ENCODE data around the gene THOP1. TPM values are rescaled to one million over a fixed set of nuclear protein-coding genes. Genes with fewer than 3 reads are reported as not detected.

Gene THOP1
- total RNA-seq, 4 donors from 2014 or later = 5.9 to 51.8 (median 25.2) TPM

DNA sequence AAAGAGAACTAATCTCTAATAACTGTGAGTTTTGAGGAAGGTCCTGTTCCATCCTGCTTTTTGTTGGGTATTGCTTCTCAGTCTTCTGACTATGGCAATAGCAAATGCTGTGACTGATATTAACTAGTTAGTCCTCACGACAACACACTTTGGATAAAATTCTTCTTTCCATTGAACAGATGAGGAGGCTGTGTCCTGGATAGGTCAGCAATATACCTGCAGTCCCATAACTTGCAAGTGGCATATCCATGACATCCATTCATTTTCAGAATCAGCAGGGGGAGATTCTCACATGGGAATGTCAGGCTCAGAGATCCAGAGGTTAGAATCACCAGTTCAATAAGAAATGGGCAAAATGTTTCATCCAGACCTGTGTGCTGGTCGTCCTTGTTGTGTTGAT is 41.7 kb downstream of the THOP1 start:
- no peaks in the 10 kb centered on the region for H3K9me3 ChIP-seq
- H3K27me3 ChIP-seq = no peaks in the 10 kb centered on the region
- H3K4me1 ChIP-seq = no peaks in the 10 kb centered on the region
- no peak overlapping the region for H3K27ac ChIP-seq
- intact Hi-C loops (cut with DNase I; ENCODE audit: low total_unique reads) = no loop called here
- no peak for DNase-seq
- no peak for TF ChIP-seq POLR2A (IDR thresholded peaks at IDR 0.05)
- TF ChIP-seq, protein P1, sequence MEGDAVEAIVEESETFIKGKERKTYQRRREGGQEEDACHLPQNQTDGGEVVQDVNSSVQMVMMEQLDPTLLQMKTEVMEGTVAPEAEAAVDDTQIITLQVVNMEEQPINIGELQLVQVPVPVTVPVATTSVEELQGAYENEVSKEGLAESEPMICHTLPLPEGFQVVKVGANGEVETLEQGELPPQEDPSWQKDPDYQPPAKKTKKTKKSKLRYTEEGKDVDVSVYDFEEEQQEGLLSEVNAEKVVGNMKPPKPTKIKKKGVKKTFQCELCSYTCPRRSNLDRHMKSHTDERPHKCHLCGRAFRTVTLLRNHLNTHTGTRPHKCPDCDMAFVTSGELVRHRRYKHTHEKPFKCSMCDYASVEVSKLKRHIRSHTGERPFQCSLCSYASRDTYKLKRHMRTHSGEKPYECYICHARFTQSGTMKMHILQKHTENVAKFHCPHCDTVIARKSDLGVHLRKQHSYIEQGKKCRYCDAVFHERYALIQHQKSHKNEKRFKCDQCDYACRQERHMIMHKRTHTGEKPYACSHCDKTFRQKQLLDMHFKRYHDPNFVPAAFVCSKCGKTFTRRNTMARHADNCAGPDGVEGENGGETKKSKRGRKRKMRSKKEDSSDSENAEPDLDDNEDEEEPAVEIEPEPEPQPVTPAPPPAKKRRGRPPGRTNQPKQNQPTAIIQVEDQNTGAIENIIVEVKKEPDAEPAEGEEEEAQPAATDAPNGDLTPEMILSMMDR (IDR thresholded peaks at IDR 0.05) = no peak
- no peak overlapping the region for H3K4me3 ChIP-seq
- no peaks in the 10 kb centered on the region for H3K36me3 ChIP-seq

DNA sequence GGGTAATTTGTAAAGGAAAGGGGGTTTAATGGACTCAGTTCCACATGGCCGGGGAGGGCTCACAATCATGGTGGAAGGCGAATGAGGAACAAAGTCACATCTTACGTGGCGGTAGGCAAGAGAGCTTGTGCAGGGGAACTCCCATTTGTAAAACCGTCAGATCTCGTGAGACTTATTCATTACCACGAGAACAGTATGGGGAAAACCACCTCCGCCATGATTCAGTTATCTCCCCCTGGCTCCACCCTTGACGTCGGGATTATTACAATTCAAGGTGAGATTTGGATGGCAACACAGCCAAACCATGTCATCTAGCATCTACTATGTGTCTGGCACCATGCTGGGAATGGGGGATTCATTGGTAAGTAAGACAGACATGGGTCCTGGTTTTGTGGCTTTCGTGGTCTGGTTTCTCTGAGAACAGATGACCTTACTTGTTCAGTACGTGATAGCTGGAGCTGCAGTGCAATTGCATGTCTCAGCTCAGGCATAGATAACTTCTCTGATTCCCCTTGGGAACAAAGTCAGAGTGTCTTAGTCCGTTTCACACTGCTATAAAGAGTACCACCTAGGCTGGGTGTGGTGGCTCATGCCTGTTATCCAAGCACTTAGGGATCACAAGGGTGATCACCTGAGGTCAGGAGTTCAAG is 42.7 kb downstream of the THOP1 start:
- intact Hi-C loops (cut with DNase I; ENCODE audit: low total_unique reads) = no loop called here
- TF ChIP-seq POLR2A (IDR thresholded peaks at IDR 0.05) = no peak
- TF ChIP-seq, protein P1 (IDR thresholded peaks at IDR 0.05) = no peak

DNA sequence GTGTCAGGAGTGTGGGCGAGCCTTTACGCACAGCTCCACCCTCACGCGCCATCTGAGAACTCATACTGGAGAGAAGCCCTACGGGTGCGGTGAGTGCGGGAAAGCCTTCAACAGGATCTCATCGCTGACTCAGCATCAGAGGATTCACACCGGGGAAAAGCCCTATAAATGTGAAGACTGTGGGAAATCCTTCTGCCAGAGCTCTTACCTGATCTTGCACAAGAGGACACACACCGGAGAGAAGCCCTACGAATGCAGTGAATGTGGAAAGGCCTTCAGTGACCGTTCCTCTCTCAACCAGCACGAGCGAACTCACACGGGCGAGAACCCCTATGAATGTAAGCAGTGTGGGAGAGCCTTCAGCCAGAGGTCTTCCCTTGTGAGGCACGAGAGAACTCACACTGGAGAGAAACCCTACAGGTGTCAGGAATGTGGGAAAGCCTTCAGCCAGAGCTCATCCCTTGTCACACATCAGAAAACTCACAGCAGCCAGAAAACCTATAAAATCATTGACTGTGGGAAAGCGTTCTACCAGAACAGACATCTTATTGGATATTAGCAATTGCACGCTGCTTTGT is 49.1 kb downstream of the THOP1 start:
- intact Hi-C loops (cut with DNase I; ENCODE audit: low total_unique reads) = no loop called here
- peaks cover 0 to 25% of the 10 kb centered on the region in 2 donors for H3K9me3 ChIP-seq

More for the DNA sequence above, 42.7 kb downstream of the THOP1 start:
- peaks cover 0 to 5% of the 10 kb centered on the region in 2 donors for H3K9me3 ChIP-seq
- no peaks in the 10 kb centered on the region for H3K27me3 ChIP-seq
- no peak overlapping the region for H3K4me3 ChIP-seq
- H3K36me3 ChIP-seq = no peaks in the 10 kb centered on the region
- H3K27ac ChIP-seq = no peak overlapping the region
- DNase-seq = no peak
- H3K4me1 ChIP-seq = no peaks in the 10 kb centered on the region

DNA sequence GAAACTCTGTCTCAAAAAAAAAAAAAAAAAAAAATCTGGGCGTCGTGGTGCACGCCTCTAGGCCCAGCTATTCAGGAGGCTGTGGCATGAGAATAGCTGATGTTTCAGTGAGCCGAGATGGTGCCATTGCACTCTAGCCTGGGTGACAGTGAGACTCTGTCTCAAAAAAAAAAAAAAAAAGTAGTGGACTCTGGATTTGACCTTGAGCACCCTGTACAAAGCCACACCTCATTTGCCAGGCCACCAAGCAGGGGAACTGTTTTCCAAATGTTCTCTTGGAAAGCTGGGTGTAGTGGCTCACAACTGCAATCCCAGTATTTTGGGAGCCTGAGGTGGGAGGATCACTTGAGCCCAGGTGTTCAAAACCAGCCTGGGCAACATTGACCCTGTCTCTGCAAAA is 52.1 kb downstream of the THOP1 start:
- Histone ChIP-seq H3K27me3 (no peaks in the 10 kb centered on the region), H3K9me3 (peaks cover 0 to 24% of the 10 kb centered on the region in 2 donors), H3K4me1 (no peaks in the 10 kb centered on the region), H3K4me3 (no peak overlapping the region), H3K27ac (no peak overlapping the region), H3K36me3 (no peaks in the 10 kb centered on the region)
- TF ChIP-seq POLR2A (IDR thresholded peaks at IDR 0.05) = no peak
- TF ChIP-seq, protein P1 (IDR thresholded peaks at IDR 0.05) = no peak
- intact Hi-C loops (cut with DNase I; ENCODE audit: low total_unique reads) = no loop called here
- DNase-seq = no peak

More for the DNA sequence above, 49.1 kb downstream of the THOP1 start:
- H3K36me3 ChIP-seq = no peaks in the 10 kb centered on the region
- no peaks in the 10 kb centered on the region for H3K27me3 ChIP-seq
- H3K4me1 ChIP-seq = no peaks in the 10 kb centered on the region
- DNase-seq = no peak
- no peak overlapping the region for H3K27ac ChIP-seq
- TF ChIP-seq, protein P1 (IDR thresholded peaks at IDR 0.05) = no peak
- no peak for TF ChIP-seq POLR2A (IDR thresholded peaks at IDR 0.05)
- no peak overlapping the region for H3K4me3 ChIP-seq

Data from uterus (tissue), 4 donors.